Measurements from ENCODE around the gene SP110. TPM values are rescaled to one million over a fixed set of nuclear protein-coding genes. Genes with fewer than 3 reads are reported as not detected.

Gene SP110
- total and polyA plus RNA-seq, 2 of the 8 experiments (the other 6 are each of a cell fraction or from before 2014, with no cell fraction given): 3.1 to 7.1 TPM

GRCh38 chr2:230161184-230161583, 58.6 kb downstream of the SP110 start:
- POLR2A ChIA-PET (ENCODE audit: partially characterized antibody): no interaction called here
- H2AK5ac ChIP-seq (ENCODE audit: low read depth, low read length): no peak overlapping the region
- H3K27ac ChIP-seq (ENCODE audit: low read depth, low read length): no peak overlapping the region
- H3K9me3 ChIP-seq (ENCODE audit: insufficient read depth in 2 of 2, low read depth in 1 of 2, low read length in 1 of 2): no peaks in the 10 kb centered on the region
- H3K14ac ChIP-seq (ENCODE audit: insufficient read length): no peak overlapping the region
- H3K23me2 ChIP-seq (ENCODE audit: low read depth, low read length): no peaks in the 10 kb centered on the region
- no peak overlapping the region for H2BK120ac ChIP-seq (replicated peaks; ENCODE audit: low read depth, low read length)
- no peak overlapping the region; a peak in 1 of 7 replicates for H3K9ac ChIP-seq (replicated peaks in 1 of 4; ENCODE audit: extremely low read depth in 1 of 4, low read depth in 3 of 4, low read length in 3 of 4)
- TF ChIP-seq RBBP5 (IDR thresholded peaks at IDR 0.05; ENCODE audit: borderline replicate concordance, low read depth, low read length) (no peak), GABPA (IDR thresholded peaks at IDR 0.05; ENCODE audit: borderline replicate concordance, insufficient read depth, low read length) (no peak), ZNF274 (IDR thresholded peaks at IDR 0.05; ENCODE audit: borderline replicate concordance, extremely low read depth, low read length) (no peak)
- H3K4me1 ChIP-seq (replicated peaks in 1 of 4; ENCODE audit: control insufficient read depth in 3 of 4, insufficient read depth in 4 of 4, low read length in 3 of 4): peaks cover 0 to 2% (median 0%) of the 10 kb centered on the region in 4 experiments; a peak in 1 of 7 replicates
- no peak overlapping the region for H2BK5ac ChIP-seq (ENCODE audit: low read depth, low read length)
- H3K27me3 ChIP-seq (replicated peaks in 1 of 4; ENCODE audit: control insufficient read depth in 3 of 4, extremely low read depth in 1 of 4, insufficient read depth in 3 of 4, low read length in 3 of 4): no peaks in the 10 kb centered on the region
- no peaks in the 10 kb centered on the region for H3K79me1 ChIP-seq (ENCODE audit: low read depth, low read length)
- H3K56ac ChIP-seq (replicated peaks; ENCODE audit: insufficient read length, low read depth, low read length): no peak overlapping the region
- CTCF ChIA-PET (ENCODE audit: partially characterized antibody): interaction anchor here (0.6 to 5.0 kb wide), 12 partner anchors 9 to 449 kb away, joined by 3 to 64 read pairs (median 4); partner anchors contain the start of gene SLC16A14
- no peak overlapping the region for H4K91ac ChIP-seq (replicated peaks; ENCODE audit: insufficient read length, low read length)
- no peak for FAIRE-seq
- H3K23ac ChIP-seq (ENCODE audit: insufficient read length): no peak overlapping the region
- H3K4me2 ChIP-seq (ENCODE audit: insufficient read depth in 1 of 2, low read depth in 2 of 2, low read length in 2 of 2): no peak overlapping the region
- H4K8ac ChIP-seq (ENCODE audit: extremely low read depth, insufficient read depth, low read length): no peak overlapping the region
- WGBS, 2 experiments (ENCODE audit: extremely low coverage in 1 of 2, insufficient coverage in 1 of 2, insufficient read length in 1 of 2, insufficient replicate concordance in 2 of 2, low coverage in 1 of 2, low lambda C conversion rate in 2 of 2, missing lambda C conversion rate in 1 of 2): 97% methylated on average over 6 of the region's 6 CpGs; no CpG with 5 or more reads in 1 of the 2 experiments
- H2AFZ ChIP-seq (ENCODE audit: low read length): no peak overlapping the region
- H4K5ac ChIP-seq (ENCODE audit: insufficient read length, low read depth, low read length): no peak overlapping the region
- H2BK15ac ChIP-seq (ENCODE audit: low read length): no peak overlapping the region
- DNase-seq (ENCODE audit: low read depth in 1 of 2, low spot score in 2 of 2): no peak
- no peaks in the 10 kb centered on the region for H3K79me2 ChIP-seq (ENCODE audit: control insufficient read depth in 1 of 2, insufficient read depth in 2 of 2, low read length in 2 of 2)
- H2BK20ac ChIP-seq (ENCODE audit: low read length): no peak overlapping the region
- no peak overlapping the region for H2BK12ac ChIP-seq (ENCODE audit: low read depth, low read length)
- H3K18ac ChIP-seq (ENCODE audit: extremely low read depth, low read length): no peak overlapping the region
- H3K4me3 ChIP-seq (ENCODE audit: extremely low read depth in 1 of 4, insufficient read depth in 2 of 4, low read depth in 3 of 4, low read length in 4 of 4): no peak overlapping the region
- no peak overlapping the region for H3K4ac ChIP-seq (replicated peaks; ENCODE audit: insufficient read length, low read depth, low read length)
- H4K20me1 ChIP-seq (replicated peaks in 1 of 2; ENCODE audit: control insufficient read depth in 1 of 2, insufficient read depth in 2 of 2, low read length in 2 of 2): no peaks in the 10 kb centered on the region
- H3K36me3 ChIP-seq (ENCODE audit: control insufficient read depth in 2 of 4, insufficient read depth in 4 of 4, low read length in 3 of 4): no peaks in the 10 kb centered on the region
